NB4 (cell line): ENCODE data around the gene ADCY3.

Experiments used
- CTCF ChIP-seq: IDR thresholded peaks from one replicate; pipeline ENCODE4 v1.5.1; 2012; ENCODE audit warnings: low read depth, low read length
- MAX ChIP-seq: IDR thresholded peaks from 2 replicates; pipeline ENCODE4 v1.6.1; 2011; ENCODE audit warnings: low read depth, low read length
- POLR2A ChIP-seq: IDR thresholded peaks from 2 replicates; pipeline ENCODE4 v1.6.1; 2011; ENCODE audit warnings: mild to moderate bottlenecking; ENCODE audit not compliant: insufficient read length; ENCODE audit errors: extremely low read depth

DNA sequence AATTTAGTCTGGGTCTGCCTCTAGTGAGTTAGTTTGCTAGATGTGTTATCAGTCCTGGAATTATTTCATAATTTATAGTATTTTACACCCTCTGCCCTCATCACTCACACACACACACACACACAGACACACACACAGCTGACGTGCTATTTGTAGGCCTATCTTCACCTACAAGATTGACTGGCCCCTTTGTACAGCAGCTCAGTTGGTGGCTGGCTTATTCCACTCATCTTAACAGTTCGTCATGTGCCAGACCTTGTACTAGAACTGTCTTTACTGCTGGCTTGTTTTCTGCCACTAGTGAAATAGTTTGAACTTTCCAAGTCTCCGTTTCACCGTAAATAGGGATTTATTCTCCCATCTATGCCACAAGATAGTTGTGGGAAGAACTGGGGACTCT lies 105.5 kb downstream of the ADCY3 start:
- TF ChIP-seq CTCF (no peak), MAX (no peak), POLR2A (no peak)
